ENCODE results near the gene NRP1.

DNA sequence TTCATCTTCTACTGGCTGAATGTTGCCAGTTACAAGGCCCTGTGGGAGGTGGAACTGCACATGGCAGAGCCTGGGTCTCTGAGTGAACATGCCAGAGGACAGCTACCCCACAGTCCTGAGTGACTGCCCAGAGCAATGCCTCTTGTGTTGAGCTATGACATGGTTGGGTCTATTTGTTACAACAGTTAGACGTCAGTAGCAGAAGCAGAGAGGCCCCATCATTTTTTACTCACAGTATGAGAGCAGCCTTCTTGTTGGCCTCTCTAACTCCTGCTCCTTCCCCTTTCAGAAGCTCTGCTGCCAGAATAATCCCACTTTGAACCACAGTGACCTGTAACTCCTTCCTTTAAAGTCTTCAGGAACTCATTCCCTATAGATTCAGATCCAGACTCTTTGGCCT is 30.8 kb upstream of the NRP1 start:
- TF ChIP-seq, protein P1, sequence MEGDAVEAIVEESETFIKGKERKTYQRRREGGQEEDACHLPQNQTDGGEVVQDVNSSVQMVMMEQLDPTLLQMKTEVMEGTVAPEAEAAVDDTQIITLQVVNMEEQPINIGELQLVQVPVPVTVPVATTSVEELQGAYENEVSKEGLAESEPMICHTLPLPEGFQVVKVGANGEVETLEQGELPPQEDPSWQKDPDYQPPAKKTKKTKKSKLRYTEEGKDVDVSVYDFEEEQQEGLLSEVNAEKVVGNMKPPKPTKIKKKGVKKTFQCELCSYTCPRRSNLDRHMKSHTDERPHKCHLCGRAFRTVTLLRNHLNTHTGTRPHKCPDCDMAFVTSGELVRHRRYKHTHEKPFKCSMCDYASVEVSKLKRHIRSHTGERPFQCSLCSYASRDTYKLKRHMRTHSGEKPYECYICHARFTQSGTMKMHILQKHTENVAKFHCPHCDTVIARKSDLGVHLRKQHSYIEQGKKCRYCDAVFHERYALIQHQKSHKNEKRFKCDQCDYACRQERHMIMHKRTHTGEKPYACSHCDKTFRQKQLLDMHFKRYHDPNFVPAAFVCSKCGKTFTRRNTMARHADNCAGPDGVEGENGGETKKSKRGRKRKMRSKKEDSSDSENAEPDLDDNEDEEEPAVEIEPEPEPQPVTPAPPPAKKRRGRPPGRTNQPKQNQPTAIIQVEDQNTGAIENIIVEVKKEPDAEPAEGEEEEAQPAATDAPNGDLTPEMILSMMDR (IDR thresholded peaks at IDR 0.05; ENCODE audit: extremely low read depth in 1 of 2, insufficient read depth in 1 of 2, low read depth in 1 of 2, low read length in 2 of 2): no peak
- TF ChIP-seq POLR2A (IDR thresholded peaks at IDR 0.05; ENCODE audit: low read depth, low read length): no peak
- no peak for TF ChIP-seq EZH2 (IDR thresholded peaks at IDR 0.05; ENCODE audit: borderline replicate concordance, low read depth, low read length, severe bottlenecking)
- TF ChIP-seq MYC (IDR thresholded peaks at IDR 0.05; ENCODE audit: low read depth, low read length): no peak

All from endothelial cell of umbilical vein (primary cell).